GM12878 (cell line): ENCODE measurements around the gene RPS3. TPM values are rescaled to one million over a fixed set of nuclear protein-coding genes. Genes with fewer than 3 reads are reported as not detected.

Source experiments
- ATAC-seq: fragments of 200-7000 bp; cut with Tn5 transposase; 3 replicates; pipeline ENCODE4 v1.9.1; 2020; ENCODE audit warnings: mild to moderate bottlenecking, moderate library complexity
- BruUV-seq: library from RNA; stranded (reverse); fragments of 400-500 nt; replicated peaks from 2 replicates; lab custom pipeline; 2021; lab: Mats Ljungman, UMichigan
- CTCF ChIA-PET: fragments of 300-600 bp; sonication (Branson Sonifier 250); formaldehyde crosslinking; extraction: SDS; loops from one replicate; lab custom pipeline; 2021; ENCODE audit warnings: inconsistent platforms; lab: Yijun Ruan, JAX
- POLR2A ChIA-PET: fragments of 350-600 bp; formaldehyde crosslinking; extraction: SDS; loops from one replicate; lab custom pipeline; 2021; ENCODE audit warnings: inconsistent platforms; lab: Charles Lee
- RAD21 ChIA-PET: fragments of 300-600 bp; sonication (Branson Sonifier 250); formaldehyde crosslinking; loops from one replicate; lab custom pipeline; 2023; ENCODE audit warnings: antibody characterized with exemption; ENCODE audit not compliant: unreplicated experiment; lab: Charles Lee
- SMC1A ChIA-PET: fragments of 300-600 bp; sonication (Branson Sonifier 250); formaldehyde crosslinking; loops from one replicate; lab custom pipeline; 2023; ENCODE audit not compliant: unreplicated experiment, uncharacterized antibody; lab: Charles Lee
- DNase-seq: peaks from one replicate; pipeline ENCODE4 v3.0.0-alpha.2; 2011; ENCODE audit warnings: low read depth, low spot score
- FAIRE-seq: peaks from 3 replicates; lab custom pipeline; 2011; peaks lifted over from hg19 to GRCh38; lab: Jason Lieb, UNC
- H2AFZ ChIP-seq: 2 replicates; pipeline ENCODE4 v1.6.0; 2011; ENCODE audit warnings: low read depth, low read length, control low read depth; ENCODE audit not compliant: control insufficient read depth
- H3K27ac ChIP-seq: 2 replicates; pipeline ENCODE4 v1.5.1; 2011; ENCODE audit warnings: control low read depth; ENCODE audit not compliant: control insufficient read depth, insufficient read depth
- H3K27me3 ChIP-seq, 2 experiments: replicated peaks in 1 of 2; 2 replicates each; pipeline versions ENCODE4 v1.6.0 to v1.6.1; 2011; ENCODE audit warnings: low read length in 1 of 2; ENCODE audit not compliant: control insufficient read depth in 2 of 2, insufficient read depth in 2 of 2
- H3K36me3 ChIP-seq, 2 experiments: 2 replicates each; pipeline ENCODE4 v1.5.1; 2011; ENCODE audit warnings: low read length in 1 of 2; ENCODE audit not compliant: control insufficient read depth in 2 of 2, insufficient read depth in 2 of 2
- H3K4me1 ChIP-seq: 2 replicates; pipeline ENCODE4 v1.6.1; 2011; ENCODE audit warnings: mild to moderate bottlenecking, low read length, moderate library complexity, mixed read lengths; ENCODE audit not compliant: control insufficient read depth, insufficient read depth
- H3K4me2 ChIP-seq: 2 replicates; pipeline ENCODE4 v1.6.0; 2011; ENCODE audit warnings: control low read depth; ENCODE audit not compliant: control insufficient read depth, insufficient read depth
- H3K4me3 ChIP-seq: fragments of 200-600 bp; sonication (generic); 2 replicates; pipeline ENCODE4 v1.5.1; 2016
- H3K79me2 ChIP-seq: 2 replicates; pipeline ENCODE4 v1.6.0; 2011; ENCODE audit warnings: low read length; ENCODE audit not compliant: control insufficient read depth, insufficient read depth
- H3K9ac ChIP-seq: 2 replicates; pipeline ENCODE4 v1.8.0; 2011; ENCODE audit warnings: low read length, control low read depth, mixed read lengths; ENCODE audit not compliant: control insufficient read depth, insufficient read depth
- H3K9me3 ChIP-seq: replicated peaks from 3 replicates; pipeline ENCODE4 v1.5.1; 2011; ENCODE audit warnings: mild to moderate bottlenecking, low read length; ENCODE audit not compliant: control insufficient read depth, insufficient read depth
- H4K20me1 ChIP-seq: 2 replicates; pipeline ENCODE4 v1.6.0; 2011; ENCODE audit not compliant: control insufficient read depth, insufficient read depth
- EP300 ChIP-seq, 2 experiments: fragments of 150-350 bp in 1 of 2; IDR thresholded peaks; 2 replicates each; pipeline ENCODE4 v1.6.1; 2011 to 2012; ENCODE audit warnings: low read depth in 2 of 2, low read length in 2 of 2, borderline replicate concordance in 1 of 2, improper control_type of control experiment in 1 of 2, inconsistent platforms in 1 of 2; ENCODE audit not compliant: control insufficient read depth in 1 of 2
- GATAD2B ChIP-seq: fragments of 450-650 bp; conservative IDR thresholded peaks from 2 replicates; pipeline ENCODE4 v1.6.1; 2017; ENCODE audit warnings: low read depth, mild to moderate bottlenecking, moderate library complexity
- HDAC2 ChIP-seq: fragments of 200-600 bp; sonication (generic); IDR thresholded peaks from 2 replicates; pipeline ENCODE4 v1.6.1; 2017
- MYC ChIP-seq: IDR thresholded peaks from 2 replicates; pipeline ENCODE4 v1.6.1; 2011; ENCODE audit warnings: mild to moderate bottlenecking, low read length, moderate library complexity, inconsistent platforms; ENCODE audit not compliant: insufficient read depth, insufficient replicate concordance, insufficient read length, severe bottlenecking
- NFYB ChIP-seq: IDR thresholded peaks from 2 replicates; pipeline ENCODE4 v1.6.1; 2011; ENCODE audit warnings: low read depth, mild to moderate bottlenecking, low read length, improper control_type of control experiment, moderate library complexity; ENCODE audit not compliant: insufficient read depth
- PRDM15 ChIP-seq: fragments of 450-650 bp; formaldehyde crosslinking; IDR thresholded peaks from 2 replicates; pipeline ENCODE4 v1.4.0; 2020; ENCODE audit warnings: mild to moderate bottlenecking, moderate library complexity
- TBL1XR1 ChIP-seq: IDR thresholded peaks from 2 replicates; pipeline ENCODE4 v1.6.1; 2012; ENCODE audit warnings: low read depth, low read length, improper control_type of control experiment
- ZNF274 ChIP-seq: IDR thresholded peaks from one replicate; pipeline ENCODE4 v1.8.0; 2011; ENCODE audit not compliant: insufficient read length, insufficient read depth
- WGBS: methylation state at CpG from one replicate; pipeline ENCODE4 v1.1.6; 2016; ENCODE audit warnings: low lambda C conversion rate; ENCODE audit not compliant: insufficient replicate concordance, insufficient coverage; ENCODE audit errors: missing lambda C conversion rate; 5-methylcytosine and 5-hydroxymethylcytosine counted together
- in situ Hi-C: fragments of 300-500 bp; cut with MboI; formaldehyde crosslinking; loops from 9 replicates; pipeline ENCODE4 v1.14.3; 2018; ENCODE audit warnings: mixed read lengths
- intact Hi-C: fragments of 100-400 bp; cut with micrococcal nuclease; formaldehyde crosslinking; loops from one replicate; pipeline ENCODE4 v1.14.2; 2022; ENCODE audit not compliant: unreplicated experiment
- polyA plus RNA-seq, 11 experiments: library from polyadenylated mRNA; depleted of rRNA in 4 of 11; unstranded in 6 of 11; stranded (reverse) in 5 of 11; fragments of >200 nt; fragmentation: Nextera tagmentation in 4 of 11; fragmentation: Illumina TruSeq in 1 of 11; extraction: Ambion mirVana in 4 of 11; extraction: Trizol in 1 of 11; gene quantifications; 1 replicate in 1 of 11; 2 replicates in 10 of 11; pipeline versions ENCODE4 v1.2.1 to v1.2.3, GENCODE V29; 2011 to 2016; ENCODE audit warnings: inconsistent platforms in 2 of 11, missing spikeins in 2 of 11, low read depth in 1 of 11
- total RNA-seq, 4 experiments: library from RNA; depleted of rRNA in 3 of 4; stranded (reverse); fragments of >200 nt in 3 of 4; fragmentation: Illumina TruSeq in 1 of 4; extraction: Trizol in 1 of 4; gene quantifications; 2 replicates each; pipeline versions ENCODE4 v1.2.1 to v1.2.3, GENCODE V29; 2013 to 2021
- TF ChIP-seq, protein P1 (sequence below): fragments of 450-650 bp; IDR thresholded peaks from 2 replicates; pipeline ENCODE4 v1.6.1; 2017; ENCODE audit warnings: borderline replicate concordance

Gene RPS3
- total and polyA plus RNA-seq, 10 of the 15 experiments (the other 5 are each of a cell fraction or from before 2014, with no cell fraction given) = 2,127 to 9,556 (median 4,327) TPM

GRCh38 chr11:75434051-75434450 is 34.7 kb downstream of the RPS3 start (continued):
- TF ChIP-seq PRDM15 (no peak), NFYB (no peak)

- peaks cover 4 to 14% of the 10 kb centered on the region in 2 experiments for H3K27me3 ChIP-seq
- SMC1A ChIA-PET = interaction anchor here (0.8 kb wide), 1 partner anchor 8 kb away, joined by 3 read pairs; no protein-coding TSS in a partner anchor
- H3K4me1 ChIP-seq = no peaks in the 10 kb centered on the region
- no peak for DNase-seq
- in situ Hi-C loops = no loop called here
- RAD21 ChIA-PET = interaction anchor here (1.2 kb wide), 1 partner anchor 155 kb away, joined by 3 read pairs; no protein-coding TSS in a partner anchor
- no peak overlapping the region for H2AFZ ChIP-seq
- TF ChIP-seq HDAC2 (no peak), GATAD2B (no peak), ZNF274 (no peak), EP300 (IDR thresholded peaks at IDR 0.05; ENCODE audit: borderline replicate concordance in 1 of 2, control insufficient read depth in 1 of 2, low read depth in 2 of 2, low read length in 2 of 2) (no peak), MYC (no peak), TBL1XR1 (no peak)
- TF ChIP-seq, protein P1, sequence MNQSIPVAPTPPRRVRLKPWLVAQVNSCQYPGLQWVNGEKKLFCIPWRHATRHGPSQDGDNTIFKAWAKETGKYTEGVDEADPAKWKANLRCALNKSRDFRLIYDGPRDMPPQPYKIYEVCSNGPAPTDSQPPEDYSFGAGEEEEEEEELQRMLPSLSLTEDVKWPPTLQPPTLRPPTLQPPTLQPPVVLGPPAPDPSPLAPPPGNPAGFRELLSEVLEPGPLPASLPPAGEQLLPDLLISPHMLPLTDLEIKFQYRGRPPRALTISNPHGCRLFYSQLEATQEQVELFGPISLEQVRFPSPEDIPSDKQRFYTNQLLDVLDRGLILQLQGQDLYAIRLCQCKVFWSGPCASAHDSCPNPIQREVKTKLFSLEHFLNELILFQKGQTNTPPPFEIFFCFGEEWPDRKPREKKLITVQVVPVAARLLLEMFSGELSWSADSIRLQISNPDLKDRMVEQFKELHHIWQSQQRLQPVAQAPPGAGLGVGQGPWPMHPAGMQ = no peak
- TF ChIP-seq, all 136 proteins: peak for 0
- Histone ChIP-seq H3K9me3 (no peaks in the 10 kb centered on the region), H3K36me3 (no peaks in the 10 kb centered on the region), H3K4me3 (no peak overlapping the region), H3K27ac (no peak overlapping the region), H3K79me2 (no peaks in the 10 kb centered on the region), H3K4me2 (no peak overlapping the region), H4K20me1 (no peaks in the 10 kb centered on the region; the same call in 1 of the 2 replicates), H3K9ac (no peak overlapping the region)
- ChIA-PET POLR2A (no interaction called here), CTCF (interaction anchor here (0.5 to 1.6 kb wide), 3 partner anchors 10 to 27 kb away, joined by 3 read pairs; no protein-coding TSS in a partner anchor)
- FAIRE-seq (no peak), ATAC-seq (no peak)
- BruUV-seq = no TSS peak
- 14% methylated on average over 12 of the region's 12 CpGs for WGBS
- intact Hi-C loops = no loop called here
Observed at GRCh38 chr11:75434886-75435570, 35.7 kb downstream of the RPS3 start.
